Measurements from ENCODE around the gene ASXL3.
A peak's percentile ranks its signal among the peaks of the same experiment; 100 is the strongest.

The ASXL3 gene

GRCh38 chr18:33729556-33729955, 151.5 kb downstream of the ASXL3 start:
- no peak for DNase-seq

DNA sequence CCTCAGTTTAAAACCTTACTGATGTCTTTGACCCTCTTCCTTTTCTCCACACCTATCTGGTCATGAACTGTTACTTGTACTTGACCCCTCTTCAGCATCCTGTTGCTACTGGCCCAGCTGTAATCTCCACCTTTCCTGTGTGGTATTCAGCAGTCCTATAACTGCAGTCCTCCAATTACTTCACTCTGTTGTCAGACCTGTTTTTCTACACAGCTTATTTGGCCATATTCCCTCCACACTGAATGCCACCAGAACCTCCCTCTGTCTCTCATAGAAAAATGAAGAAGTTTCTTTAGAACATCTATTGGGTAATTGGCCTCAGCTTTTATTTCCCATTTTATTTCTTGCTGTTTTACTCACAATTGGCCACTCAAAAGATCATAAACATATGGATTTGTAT, 155.4 kb downstream of the ASXL3 start:
- no peak for DNase-seq

GRCh38 chr18:33735428-33735827, 157.4 kb downstream of the ASXL3 start:
- DNase-seq, result no peak

GRCh38 chr18:33741760-33742159, 163.7 kb downstream of the ASXL3 start:
- no peak for DNase-seq

DNA sequence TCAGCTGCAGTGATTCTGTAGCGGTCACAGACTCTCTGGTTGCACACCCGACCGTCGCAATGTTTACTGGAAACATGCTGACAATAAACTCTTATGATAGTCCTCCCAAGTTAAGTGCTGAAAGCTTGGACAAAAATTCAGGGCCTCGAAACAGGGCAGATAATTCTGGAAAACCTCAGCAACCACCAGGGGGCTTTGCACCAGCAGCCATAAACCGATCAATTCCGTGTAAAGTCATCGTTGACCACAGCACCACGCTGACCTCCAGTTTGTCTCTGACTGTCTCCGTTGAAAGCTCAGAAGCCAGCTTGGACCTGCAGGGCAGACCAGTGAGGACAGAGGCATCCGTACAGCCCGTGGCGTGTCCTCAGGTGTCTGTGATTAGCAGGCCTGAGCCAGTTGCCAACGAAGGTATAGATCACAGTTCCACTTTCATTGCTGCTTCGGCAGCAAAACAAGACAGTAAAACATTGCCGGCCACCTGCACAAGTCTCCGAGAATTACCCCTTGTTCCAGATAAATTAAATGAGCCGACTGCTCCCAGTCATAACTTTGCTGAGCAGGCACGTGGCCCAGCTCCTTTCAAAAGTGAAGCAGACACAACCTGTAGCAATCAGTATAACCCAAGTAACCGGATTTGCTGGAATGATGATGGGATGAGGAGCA, 166.1 kb downstream of the ASXL3 start:
- no peak for DNase-seq

DNA sequence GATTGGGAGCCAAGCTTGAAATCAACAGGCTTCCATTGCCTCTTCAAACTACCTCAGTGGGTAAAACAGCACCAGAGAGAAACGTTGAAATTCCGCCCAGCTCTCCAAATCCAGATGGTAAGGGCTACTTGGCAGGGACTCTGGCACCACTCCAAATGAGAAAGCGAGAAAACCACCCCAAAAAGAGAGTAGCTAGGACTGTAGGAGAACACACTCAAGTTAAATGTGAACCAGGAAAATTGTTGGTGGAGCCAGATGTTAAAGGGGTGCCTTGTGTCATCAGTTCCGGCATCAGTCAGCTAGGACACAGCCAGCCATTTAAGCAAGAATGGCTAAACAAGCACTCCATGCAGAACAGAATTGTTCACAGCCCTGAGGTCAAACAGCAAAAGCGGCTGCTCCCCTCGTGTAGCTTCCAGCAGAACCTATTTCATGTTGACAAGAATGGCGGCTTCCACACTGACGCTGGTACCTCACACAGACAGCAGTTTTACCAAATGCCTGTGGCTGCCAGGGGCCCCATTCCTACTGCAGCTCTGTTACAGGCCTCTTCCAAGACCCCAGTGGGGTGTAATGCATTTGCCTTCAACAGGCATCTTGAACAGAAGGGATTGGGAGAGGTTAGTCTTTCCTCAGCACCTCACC, 167.3 kb downstream of the ASXL3 start:
- DNase-seq, result no peak

DNA sequence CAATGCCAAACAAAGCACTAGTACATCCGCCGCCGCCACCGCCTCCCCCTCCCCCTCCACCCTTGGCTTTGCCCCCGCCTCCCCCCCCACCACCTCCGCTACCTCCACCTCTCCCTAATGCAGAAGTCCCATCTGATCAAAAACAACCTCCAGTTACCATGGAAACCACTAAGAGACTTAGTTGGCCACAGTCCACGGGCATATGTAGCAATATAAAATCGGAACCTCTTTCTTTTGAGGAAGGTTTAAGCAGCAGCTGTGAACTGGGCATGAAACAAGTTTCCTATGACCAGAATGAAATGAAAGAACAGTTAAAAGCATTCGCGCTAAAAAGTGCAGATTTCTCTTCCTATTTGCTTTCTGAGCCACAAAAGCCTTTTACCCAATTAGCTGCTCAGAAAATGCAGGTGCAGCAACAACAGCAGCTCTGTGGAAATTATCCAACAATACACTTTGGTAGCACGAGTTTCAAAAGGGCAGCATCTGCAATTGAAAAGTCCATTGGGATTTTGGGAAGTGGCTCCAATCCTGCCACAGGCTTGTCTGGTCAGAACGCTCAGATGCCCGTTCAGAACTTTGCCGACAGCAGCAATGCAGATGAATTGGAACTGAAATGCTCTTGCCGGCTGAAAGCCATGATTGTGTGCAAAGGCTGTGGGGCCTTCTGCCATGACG, 168.0 kb downstream of the ASXL3 start:
- DNase-seq, result no peak

DNA sequence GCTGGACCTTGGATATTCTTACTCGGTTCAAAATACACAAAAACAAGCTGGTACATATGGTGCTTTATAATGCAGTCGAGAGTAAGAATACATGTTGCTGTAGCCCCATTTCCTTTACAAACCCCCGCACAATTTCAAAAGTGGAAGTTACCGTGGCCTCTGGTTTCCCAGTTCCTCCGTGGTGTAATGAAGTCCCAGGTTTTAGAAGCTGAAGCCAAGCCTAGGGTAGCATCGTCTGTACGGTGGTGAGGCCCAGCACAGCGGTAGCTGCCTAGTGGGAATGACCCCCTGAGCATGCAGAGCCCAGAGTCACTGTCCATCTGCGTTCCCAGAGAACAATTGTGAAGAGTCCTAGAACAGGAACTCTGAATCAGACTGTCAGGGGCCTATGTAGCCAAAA, 171.8 kb downstream of the ASXL3 start:
- no peak for DNase-seq

- peak; percentile 15 for DNase-seq
Measured at GRCh38 chr18:33750366-33750765, 172.3 kb downstream of the ASXL3 start.

DNA sequence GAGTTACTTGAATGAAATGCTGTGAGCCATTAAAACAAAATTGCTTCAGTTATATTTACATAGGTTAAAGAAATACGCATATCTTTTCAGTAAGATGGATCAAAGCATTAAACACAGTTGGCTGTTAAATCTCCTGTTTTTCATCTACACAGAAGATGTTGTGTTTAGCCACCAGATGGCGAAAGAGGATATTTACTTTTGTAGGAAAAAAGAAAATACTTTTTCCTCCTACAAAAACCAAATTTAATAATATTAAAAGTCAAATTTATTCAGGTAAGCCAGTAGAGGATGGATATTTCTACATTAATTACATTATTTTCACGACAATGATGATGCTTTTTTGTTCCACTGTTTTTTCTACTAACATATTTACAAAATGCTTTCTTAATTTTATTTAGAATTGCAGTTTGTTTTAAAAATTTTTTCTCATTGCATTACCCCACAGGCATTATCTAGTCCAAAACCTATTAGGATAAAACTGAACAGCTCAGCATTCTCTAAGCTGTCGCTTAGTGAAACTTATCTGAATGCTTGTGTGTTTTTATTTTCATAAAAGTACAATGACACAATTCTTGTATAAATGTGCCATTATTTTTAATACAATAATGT, 173.7 kb downstream of the ASXL3 start:
- peak; percentile 33 for DNase-seq

GRCh38 chr18:33755391-33755790, 177.4 kb downstream of the ASXL3 start:
- no peak for DNase-seq

DNA sequence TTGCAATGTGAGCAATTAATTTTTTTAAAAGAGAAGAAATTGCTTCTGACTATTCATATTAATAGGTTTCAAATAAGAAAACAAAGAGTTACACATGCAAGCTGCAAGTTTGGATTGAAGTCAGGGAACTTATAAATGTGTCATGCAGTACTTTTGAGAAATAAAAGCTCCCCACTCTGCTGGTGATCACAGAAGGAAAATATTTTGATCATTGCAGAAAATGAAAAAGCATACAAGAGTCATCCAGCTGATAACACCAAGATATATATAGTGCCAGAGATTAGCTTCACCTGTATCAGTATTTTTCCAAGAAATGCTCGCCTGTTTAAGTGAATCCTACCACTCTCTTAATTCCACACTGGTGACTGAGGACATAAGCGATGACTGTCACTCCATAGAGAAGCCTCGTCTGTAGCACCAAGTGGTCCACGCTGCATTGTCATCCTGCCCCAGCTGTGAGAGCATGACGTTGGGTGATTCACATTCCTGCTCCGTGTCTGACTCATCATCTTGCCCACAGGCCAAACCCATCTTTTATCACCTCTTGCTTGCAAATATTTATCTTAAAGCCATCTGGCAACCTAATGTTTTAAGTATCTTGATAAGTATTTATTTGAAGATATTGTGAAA, 178.0 kb downstream of the ASXL3 start:
- peak; percentile 89 for DNase-seq

DNA sequence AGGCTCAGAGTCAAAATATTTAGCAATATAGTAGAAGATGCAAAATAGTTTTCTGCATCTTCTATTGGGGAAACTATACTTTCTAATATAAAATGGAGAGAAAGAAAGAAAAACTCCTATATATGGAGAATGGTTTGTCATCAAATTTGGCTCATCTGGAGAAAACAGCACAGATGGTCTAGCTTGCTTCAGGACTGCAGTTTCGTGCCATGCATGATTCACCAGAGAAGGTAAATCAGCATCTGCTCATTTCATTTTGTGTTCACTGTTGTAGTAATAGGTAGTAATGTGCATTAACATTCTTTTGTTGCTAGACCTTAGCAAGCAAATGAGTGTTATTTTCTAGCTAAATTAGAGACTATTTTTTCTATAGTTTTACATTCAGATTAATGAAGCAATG, 179.0 kb downstream of the ASXL3 start:
- peak; percentile 6 for DNase-seq

- peak; percentile 48 for DNase-seq
Measured at GRCh38 chr18:33761363-33761762, 183.3 kb downstream of the ASXL3 start.

GRCh38 chr18:33781429-33781828, 203.4 kb downstream of the ASXL3 start:
- DNase-seq, result no peak

Data from fibroblast of skin of scalp (primary cell).